Measurements from ENCODE around the gene HDHD5.

Gene HDHD5

GRCh38 chr22:17104336-17104935 lies 54.6 kb downstream of the HDHD5 start:
- no peak for DNase-seq

GRCh38 chr22:17103351-17103750 lies 55.7 kb downstream of the HDHD5 start:
- no peak for DNase-seq

GRCh38 chr22:17102297-17102667 lies 56.8 kb downstream of the HDHD5 start:
- DNase-seq, result no peak

GRCh38 chr22:17101475-17102296 lies 57.4 kb downstream of the HDHD5 start:
- no peak for DNase-seq

GRCh38 chr22:17100621-17101020 lies 58.5 kb downstream of the HDHD5 start:
- no peak for DNase-seq

- DNase-seq, result no peak
Measured at GRCh38 chr22:17098379-17098819, 60.7 kb downstream of the HDHD5 start.

GRCh38 chr22:17097701-17098100 lies 61.4 kb downstream of the HDHD5 start:
- no peak for DNase-seq

GRCh38 chr22:17097062-17097461 lies 62.0 kb downstream of the HDHD5 start:
- no peak for DNase-seq

GRCh38 chr22:17096071-17096470 lies 63.0 kb downstream of the HDHD5 start:
- no peak for DNase-seq

GRCh38 chr22:17095538-17095937 lies 63.5 kb downstream of the HDHD5 start:
- DNase-seq, result no peak

GRCh38 chr22:17093081-17093480 lies 66.0 kb downstream of the HDHD5 start:
- no peak for DNase-seq

GRCh38 chr22:17091851-17092250 lies 67.2 kb downstream of the HDHD5 start:
- DNase-seq, result no peak

- DNase-seq, result no peak
Measured at GRCh38 chr22:17090550-17090949, 68.5 kb downstream of the HDHD5 start.

Measured in NCI-H2029 treated with DMSO at 0.1 percent for 48 hours (cell line).